ENCODE results near the gene GDF15.
"Not testable (repeated sequence)": the region's sequence is repeated elsewhere in the genome, so short reads cannot be mapped to it uniquely, and the experiment has no call there.

GDF15 gene

GRCh38 chr19:18364277-18364825 is 21.6 kb upstream of the GDF15 start:
- not testable (repeated sequence) for DNase-seq

DNA sequence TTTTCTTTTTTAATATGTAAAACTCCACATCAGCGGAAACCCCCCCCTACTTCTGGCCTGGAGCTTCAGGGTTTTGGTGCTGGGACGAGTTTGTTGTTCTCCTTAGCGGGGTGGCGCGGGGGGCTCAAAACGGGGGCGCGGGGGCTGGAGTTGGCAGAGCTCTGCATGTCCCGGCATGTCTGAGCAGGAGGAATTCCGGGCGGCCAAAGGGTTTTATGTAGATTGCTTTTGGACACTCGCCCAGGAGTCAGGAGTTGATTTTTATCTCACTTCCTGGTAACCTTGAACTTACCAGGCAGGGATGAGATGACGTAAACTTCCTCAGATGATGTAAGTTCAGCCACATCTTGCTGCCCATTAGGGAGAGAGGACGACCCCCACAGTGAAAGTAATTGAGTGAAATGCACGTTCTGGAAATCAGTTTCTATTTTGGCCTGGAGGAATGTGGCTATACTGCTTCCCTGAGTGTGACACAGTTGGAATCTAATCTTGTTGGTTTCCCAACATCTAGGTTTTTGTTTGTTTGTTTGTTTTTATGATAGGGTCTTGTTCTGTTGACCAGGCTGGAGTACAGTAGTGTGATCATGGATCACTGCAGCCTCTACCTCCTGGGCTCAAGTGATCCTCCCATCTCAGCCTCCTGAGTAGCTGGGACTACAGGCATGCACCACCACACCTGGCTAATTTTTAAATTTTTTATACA is 21.0 kb upstream of the GDF15 start:
- DNase-seq, result no peak

- DNase-seq, result no peak
Observed at GRCh38 chr19:18366021-18366435, 19.9 kb upstream of the GDF15 start.

DNA sequence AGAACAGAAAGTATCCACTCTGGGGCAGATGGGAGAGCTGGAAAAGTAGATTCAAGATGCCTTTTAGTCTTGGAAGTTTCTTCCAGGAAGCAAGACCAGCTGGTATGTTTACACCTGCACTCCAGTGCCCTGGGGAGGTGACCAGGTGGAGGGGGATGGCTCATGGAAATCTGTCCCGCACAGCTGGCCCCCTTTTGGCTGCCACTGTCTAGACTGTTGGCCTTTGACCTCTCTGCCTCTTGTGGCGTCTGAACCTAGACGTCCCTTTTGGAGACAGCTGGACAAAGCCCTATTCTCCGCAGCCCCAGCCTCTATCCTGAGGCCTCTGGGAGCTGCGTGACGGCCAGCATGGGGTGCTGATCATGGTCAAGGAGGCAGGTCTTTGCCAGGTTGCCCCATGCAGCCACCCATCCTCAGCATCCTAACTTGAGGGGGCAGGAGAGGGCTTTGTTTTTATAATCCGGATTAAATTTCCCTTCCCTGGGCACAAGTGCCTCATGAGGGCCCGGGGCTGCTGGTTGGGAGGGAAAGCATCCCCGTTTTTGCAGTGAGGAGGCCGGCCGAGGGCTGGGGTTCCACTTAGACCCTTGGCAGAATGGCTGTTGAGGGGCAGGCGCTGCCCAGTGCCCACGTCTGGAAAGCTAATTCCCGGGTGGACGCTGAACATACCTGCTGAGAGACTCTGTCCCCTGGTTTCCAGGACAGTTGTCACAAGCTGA is 17.3 kb upstream of the GDF15 start:
- no peak for DNase-seq

GRCh38 chr19:18373407-18373891 is 12.5 kb upstream of the GDF15 start:
- DNase-seq, result no peak

DNA sequence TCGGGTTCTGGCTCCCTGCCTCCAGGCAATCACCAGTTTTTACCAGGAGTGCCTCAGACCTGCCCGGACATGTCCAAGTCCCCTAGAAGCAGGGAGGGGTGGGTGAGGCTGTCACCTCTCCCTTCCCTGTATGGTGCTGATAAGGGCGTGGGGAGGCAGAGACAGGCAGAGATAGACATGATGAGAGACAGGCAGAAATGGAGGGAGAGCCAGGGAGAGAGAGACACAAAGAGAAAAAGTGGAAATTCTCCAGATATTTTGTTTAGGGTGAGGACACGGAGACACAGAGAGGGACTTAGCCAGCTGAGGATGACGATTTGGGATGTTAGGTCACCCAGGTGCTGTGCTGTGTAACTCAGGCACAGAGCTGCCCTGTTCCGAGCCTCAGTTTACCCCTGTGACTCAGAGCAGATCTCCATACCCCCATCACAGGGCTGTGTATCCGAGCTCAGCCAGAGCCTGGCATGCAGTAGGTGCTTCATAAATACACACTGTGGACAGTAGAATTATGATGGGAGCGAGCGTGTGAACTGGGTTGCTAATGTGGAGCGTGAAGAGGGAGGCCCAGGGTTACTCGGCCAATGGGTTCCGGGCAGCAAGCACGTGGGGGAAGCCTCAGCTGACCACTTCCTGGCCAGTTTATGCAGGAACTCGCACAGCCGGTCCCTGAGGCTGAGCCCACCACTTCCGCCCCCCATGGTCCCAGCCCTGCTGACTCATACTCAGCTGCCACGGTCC is 11.9 kb upstream of the GDF15 start:
- DNase-seq, result peak; percentile 32

GRCh38 chr19:18377026-18377425 is 8.9 kb upstream of the GDF15 start:
- no peak for DNase-seq

DNA sequence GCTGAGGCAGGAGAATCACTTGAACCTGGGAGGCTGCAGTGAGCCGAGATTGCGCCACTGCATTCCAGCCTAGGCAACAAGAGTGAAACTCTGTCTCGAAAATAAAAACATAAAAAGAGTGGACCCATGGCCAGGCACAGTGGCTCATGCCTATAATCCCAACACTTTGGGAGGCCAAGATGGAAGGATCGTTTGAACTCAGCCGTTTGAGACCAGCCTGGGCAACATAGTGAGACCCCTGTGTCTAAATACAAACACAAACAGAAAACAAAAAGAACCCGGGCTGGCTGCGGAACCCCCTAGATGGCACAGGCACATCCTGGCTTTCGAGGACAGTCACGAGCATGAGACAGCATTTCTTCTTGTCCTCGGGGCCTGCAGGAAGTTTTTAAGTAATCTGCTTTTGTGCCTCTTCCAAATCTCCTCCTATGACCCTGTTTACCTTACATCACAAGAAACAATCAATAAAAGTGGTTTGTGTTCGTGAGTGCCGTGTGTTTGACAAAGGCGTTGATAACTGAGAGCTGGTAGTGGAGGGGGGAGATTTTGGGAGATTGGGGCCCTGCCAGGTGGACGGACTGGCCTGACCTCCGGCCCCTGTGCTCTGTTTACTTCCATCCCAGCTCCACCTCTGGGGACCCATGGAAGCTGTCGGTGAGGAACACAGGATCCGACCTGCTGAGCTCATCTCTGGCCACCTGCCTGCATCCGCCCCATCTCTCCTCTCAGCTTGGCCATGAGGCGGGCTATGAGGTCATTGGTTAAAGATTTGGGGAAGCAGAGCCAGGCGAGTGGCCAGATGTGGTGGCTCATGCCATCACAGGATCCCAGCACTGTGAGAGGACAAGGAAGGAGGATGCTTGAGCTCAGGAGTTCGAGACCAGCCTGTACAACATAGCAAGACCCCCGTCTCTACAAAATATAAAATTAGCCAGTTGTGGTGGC is 5.9 kb upstream of the GDF15 start:
- DNase-seq, result no peak

DNA sequence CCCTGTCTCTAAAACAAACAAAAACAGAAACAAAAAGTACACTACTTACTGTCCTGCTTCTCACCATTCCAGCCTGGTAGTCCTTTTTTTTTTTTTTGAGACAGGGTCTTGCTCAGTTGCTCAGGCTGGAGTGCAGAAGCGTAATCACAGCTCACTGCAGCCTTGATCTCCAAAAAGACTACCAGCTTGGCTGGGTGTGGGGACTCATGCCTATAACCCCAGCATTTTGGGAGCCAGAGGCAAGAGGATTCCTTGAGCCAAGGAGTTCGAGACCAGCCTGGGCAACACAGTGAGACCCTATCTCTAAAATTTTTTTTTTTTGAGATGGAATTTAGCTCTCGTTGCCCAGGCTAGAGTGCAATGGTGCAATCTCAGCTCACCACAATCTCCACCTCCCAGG is 5.1 kb upstream of the GDF15 start:
- DNase-seq, result no peak

- not testable (repeated sequence) for DNase-seq
Observed at GRCh38 chr19:18383622-18384021, 2.3 kb upstream of the GDF15 start.

- DNase-seq, result no peak
Observed at GRCh38 chr19:18384775-18385174, 1.2 kb upstream of the GDF15 start.

GRCh38 chr19:18385359-18385674 is 641 bp upstream of the GDF15 start:
- DNase-seq, result no peak

DNA sequence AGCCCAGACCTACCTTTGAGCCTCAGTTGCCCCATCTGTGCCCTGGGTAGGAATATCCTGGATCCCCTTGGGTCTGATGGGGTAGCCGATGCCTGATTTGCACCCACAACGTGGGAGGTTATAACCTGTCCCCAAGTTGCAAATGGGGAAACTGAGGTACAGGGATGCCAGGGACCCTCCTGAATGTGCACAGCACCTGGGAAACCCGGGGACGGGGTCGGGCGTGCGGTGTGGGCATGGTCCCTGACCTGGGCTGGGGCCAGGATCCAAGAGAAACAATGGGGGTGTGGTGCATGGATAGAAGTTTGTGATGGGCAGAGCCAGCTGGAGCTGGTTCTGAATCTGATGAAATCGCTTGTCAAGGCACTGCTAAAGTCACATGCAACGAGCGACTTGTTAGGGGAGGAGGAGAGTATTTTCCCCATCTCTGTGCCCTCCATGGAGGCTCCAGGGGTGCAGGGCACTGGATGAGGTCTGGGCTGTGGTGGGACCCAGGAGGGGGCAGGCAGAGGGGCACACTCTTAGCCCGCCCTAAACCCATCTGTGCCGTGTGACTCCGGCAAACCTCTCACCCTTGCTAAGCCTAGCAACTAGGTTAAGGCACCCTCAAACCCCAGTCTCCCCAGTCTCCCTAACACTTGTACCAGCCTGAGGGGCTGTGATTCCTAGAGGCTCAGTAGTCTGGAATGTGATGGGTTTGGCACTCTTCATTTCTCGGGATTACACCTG is 749 bp downstream of the GDF15 start:
- DNase-seq, result no peak

GRCh38 chr19:18388100-18388959 is 2.4 kb downstream of the GDF15 start:
- peak; percentile 82 for DNase-seq

- DNase-seq, result no peak
Observed at GRCh38 chr19:18388960-18389725, 3.2 kb downstream of the GDF15 start.

DNA sequence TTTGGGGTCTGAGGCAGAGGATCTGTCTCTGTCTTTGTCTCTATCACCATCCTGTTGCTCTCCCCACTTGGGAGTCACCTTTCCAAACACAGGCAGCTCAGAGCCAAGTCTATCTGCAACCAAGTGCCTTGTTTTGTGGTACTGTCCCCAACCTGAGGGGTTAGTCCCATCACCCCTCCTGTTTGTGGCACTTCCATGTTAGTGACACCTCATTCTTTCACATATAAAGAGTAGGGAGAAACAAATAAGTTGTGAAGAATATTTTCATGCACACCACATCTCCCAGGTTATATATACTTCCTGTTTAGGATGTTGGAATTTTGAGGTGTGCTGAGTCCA is 3.7 kb downstream of the GDF15 start:
- DNase-seq, result no peak

DNA sequence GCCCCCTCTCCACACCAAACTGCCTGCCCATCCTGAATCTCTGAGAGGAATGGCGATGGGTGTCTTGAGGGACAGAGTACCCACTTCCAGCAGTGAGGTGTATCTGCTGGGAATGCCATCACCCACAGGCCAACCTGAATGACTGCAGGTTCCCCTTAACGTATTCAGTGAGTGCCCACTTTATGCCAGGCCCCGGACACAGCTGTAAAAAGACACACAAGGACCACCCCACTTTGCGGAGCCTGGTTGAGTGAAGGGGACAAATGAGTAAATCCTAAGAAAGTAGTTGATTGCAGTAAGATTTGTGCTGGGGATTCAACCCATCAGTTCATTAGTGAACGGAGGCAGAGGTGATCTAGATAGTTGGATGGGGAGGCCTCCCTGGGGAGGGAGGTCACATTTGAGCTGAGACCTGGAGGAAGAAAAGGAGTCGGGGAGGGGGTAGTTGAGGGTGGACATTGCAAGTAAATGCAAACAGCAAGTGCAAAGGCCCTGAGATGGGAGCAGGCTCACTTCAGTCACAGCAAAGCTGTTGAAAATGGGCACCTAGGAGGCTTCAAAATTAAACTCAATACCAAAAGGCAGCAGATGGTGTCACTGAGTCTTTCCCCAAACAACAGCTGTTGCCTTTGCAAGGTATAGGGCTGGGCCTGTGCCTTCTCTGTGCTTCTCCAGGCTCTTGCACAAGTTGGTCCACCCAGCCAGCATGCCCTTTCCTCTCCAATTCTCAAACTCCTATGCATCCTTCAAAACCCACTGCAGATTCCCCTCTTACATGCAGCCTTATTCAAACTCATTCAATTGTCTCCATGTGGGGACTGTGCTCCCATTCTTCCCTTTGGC is 4.3 kb downstream of the GDF15 start:
- no peak for DNase-seq

DNA sequence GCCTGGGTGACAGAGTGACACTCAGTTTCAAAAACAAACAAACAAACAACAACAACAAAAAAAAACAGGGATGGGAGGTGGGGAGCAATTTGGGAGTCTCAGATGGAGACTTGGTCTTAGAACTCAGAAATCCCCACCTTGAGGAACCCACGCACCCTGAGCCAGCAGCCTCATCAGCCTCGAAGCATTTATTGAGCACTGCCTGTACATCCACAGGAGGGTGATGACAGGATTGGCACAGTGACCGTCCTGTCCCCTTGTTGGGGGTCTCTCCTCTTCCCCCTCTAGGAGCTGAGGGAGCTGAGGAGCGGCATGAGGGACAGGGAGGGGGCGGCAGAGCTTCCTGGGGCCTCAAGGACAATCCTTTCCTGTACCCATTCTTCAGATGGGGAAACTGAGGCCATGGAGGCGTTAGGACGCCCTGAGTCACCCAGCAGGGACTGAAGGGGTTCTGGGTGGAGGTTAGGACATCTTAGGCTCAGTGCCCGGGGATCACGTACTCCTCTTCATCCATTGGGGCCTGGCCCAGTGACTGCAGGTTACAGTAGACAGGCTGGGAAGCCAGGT is 5.6 kb downstream of the GDF15 start:
- DNase-seq, result no peak

DNA sequence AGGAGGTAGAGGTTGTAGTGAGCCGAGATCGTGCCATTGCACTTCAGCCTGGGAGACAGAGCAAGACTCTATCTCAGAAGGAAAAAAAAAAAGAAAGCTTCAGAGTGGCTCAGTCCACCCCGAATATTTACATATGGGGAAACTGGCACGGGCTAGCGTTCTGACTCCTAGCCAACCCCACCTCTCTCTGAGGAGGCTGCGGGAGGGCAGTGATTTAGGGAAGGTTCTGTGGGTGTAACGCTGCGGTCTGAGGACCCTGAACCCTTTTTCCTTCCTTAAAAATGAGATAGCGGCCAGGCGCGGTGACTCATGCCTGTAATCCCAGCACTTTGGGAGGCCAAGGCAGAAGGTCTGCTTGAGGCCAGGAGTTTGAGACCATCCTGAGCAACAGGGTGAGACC is 6.5 kb downstream of the GDF15 start:
- DNase-seq, result no peak

All from activated CD8-positive, alpha-beta memory T cell treated with anti-CD3 and anti-CD28 coated beads, Interleukin-2, amount 50 U/mL, for 4 hours (primary cell).